ENCODE measurements around the gene SUDS3.

GRCh38 chr12:118459110-118459509, 82.8 kb downstream of the SUDS3 start:
- TF ChIP-seq POLR2AphosphoS5 (IDR thresholded peaks at IDR 0.05; ENCODE audit: low read depth, low read length) = no peak
- TF ChIP-seq JUND (IDR thresholded peaks at IDR 0.05) = no peak
- no peak for TF ChIP-seq RXRA (IDR thresholded peaks at IDR 0.05; ENCODE audit: borderline replicate concordance, low read depth)
